Measurements from ENCODE around the gene THSD4. TPM values are rescaled to one million over a fixed set of nuclear protein-coding genes. Genes with fewer than 3 reads are reported as not detected.

Gene THSD4
- polyA plus RNA-seq, 1 donor from 2014 or later: 0.46 TPM

- H2AFZ ChIP-seq (ENCODE audit: low read depth, low read length): no peak overlapping the region
- no peaks in the 10 kb centered on the region for H3F3A ChIP-seq (ENCODE audit: insufficient read depth, low read length, poor library complexity, severe bottlenecking)
- TF ChIP-seq POLR2AphosphoS5 (IDR thresholded peaks at IDR 0.05) (no peak), RAD21 (conservative IDR thresholded peaks at IDR 0.05) (no peak), SMC3 (conservative IDR thresholded peaks at IDR 0.05; ENCODE audit: poor library complexity) (no peak), EP300 (conservative IDR thresholded peaks at IDR 0.05; ENCODE audit: poor library complexity, severe bottlenecking) (no peak), EZH2 (IDR thresholded peaks at IDR 0.05; ENCODE audit: borderline replicate concordance, insufficient read depth, low read length, poor library complexity, severe bottlenecking) (no peak), TAF1 (IDR thresholded peaks at IDR 0.05; ENCODE audit: low read depth) (no peak), MXI1 (conservative IDR thresholded peaks at IDR 0.05; ENCODE audit: poor library complexity, severe bottlenecking) (no peak), CTCF (IDR thresholded peaks at IDR 0.05; ENCODE audit: poor library complexity, severe bottlenecking) (no peak), REST (IDR thresholded peaks at IDR 0.05; ENCODE audit: borderline replicate concordance) (no peak)
- H3K9ac ChIP-seq (ENCODE audit: low read length): no peak overlapping the region
- no peaks in the 10 kb centered on the region for H3K79me2 ChIP-seq (replicated peaks; ENCODE audit: insufficient read depth, low read length)
- no peaks in the 10 kb centered on the region for H3K9me3 ChIP-seq (ENCODE audit: low read length)
- no peak overlapping the region for H3K27ac ChIP-seq (ENCODE audit: low read length)
- H3K4me2 ChIP-seq (ENCODE audit: low read length): no peak overlapping the region
- H3K9me2 ChIP-seq (ENCODE audit: insufficient read depth, low read length): no peaks in the 10 kb centered on the region
- no peak overlapping the region for H3K4me3 ChIP-seq (ENCODE audit: low read length)
- H3K36me3 ChIP-seq (ENCODE audit: insufficient read depth, low read length): no peaks in the 10 kb centered on the region
- no peaks in the 10 kb centered on the region for H3K27me3 ChIP-seq (ENCODE audit: insufficient read depth, low read depth, low read length)
- H4K20me1 ChIP-seq (ENCODE audit: insufficient read depth): no peaks in the 10 kb centered on the region
Observed at GRCh38 chr15:71709808-71710418, 594.6 kb downstream of the THSD4 start.

GRCh38 chr15:71712182-71712581, 596.9 kb downstream of the THSD4 start:
- Histone ChIP-seq H3F3A (ENCODE audit: insufficient read depth, low read length, poor library complexity, severe bottlenecking) (no peaks in the 10 kb centered on the region), H3K27ac (ENCODE audit: low read length) (no peak overlapping the region), H3K9ac (ENCODE audit: low read length) (no peak overlapping the region), H3K9me3 (ENCODE audit: low read length) (no peaks in the 10 kb centered on the region), H3K27me3 (ENCODE audit: insufficient read depth, low read depth, low read length) (no peaks in the 10 kb centered on the region), H3K79me2 (replicated peaks; ENCODE audit: insufficient read depth, low read length) (no peaks in the 10 kb centered on the region), H3K4me3 (ENCODE audit: low read length) (no peak overlapping the region), H3K36me3 (ENCODE audit: insufficient read depth, low read length) (no peaks in the 10 kb centered on the region), H4K20me1 (ENCODE audit: insufficient read depth) (no peaks in the 10 kb centered on the region), H3K4me2 (ENCODE audit: low read length) (no peak overlapping the region), H3K9me2 (ENCODE audit: insufficient read depth, low read length) (no peaks in the 10 kb centered on the region), H2AFZ (ENCODE audit: low read depth, low read length) (no peak overlapping the region)
- no peak for TF ChIP-seq TAF1 (IDR thresholded peaks at IDR 0.05; ENCODE audit: low read depth)
- TF ChIP-seq EZH2 (IDR thresholded peaks at IDR 0.05; ENCODE audit: borderline replicate concordance, insufficient read depth, low read length, poor library complexity, severe bottlenecking): no peak

All from neural cell (in vitro differentiated cells).